D721Med (cell line): ENCODE data around the gene CD34.

Experiments
- DNase-seq: peaks from one replicate; pipeline ENCODE4 v3.0.0; 2011; ENCODE audit warnings: low spot score; ENCODE audit not compliant: insufficient read length
- FAIRE-seq: peaks from 2 replicates; lab custom pipeline; 2011; peaks lifted over from hg19 to GRCh38; lab: Jason Lieb, UNC
- TF ChIP-seq, protein P1 (sequence below): IDR thresholded peaks from 2 replicates; pipeline ENCODE4 v1.5.1; 2012; ENCODE audit warnings: mild to moderate bottlenecking, control low read depth; ENCODE audit not compliant: insufficient read depth; ENCODE audit errors: missing control alignments

Gene CD34

DNA sequence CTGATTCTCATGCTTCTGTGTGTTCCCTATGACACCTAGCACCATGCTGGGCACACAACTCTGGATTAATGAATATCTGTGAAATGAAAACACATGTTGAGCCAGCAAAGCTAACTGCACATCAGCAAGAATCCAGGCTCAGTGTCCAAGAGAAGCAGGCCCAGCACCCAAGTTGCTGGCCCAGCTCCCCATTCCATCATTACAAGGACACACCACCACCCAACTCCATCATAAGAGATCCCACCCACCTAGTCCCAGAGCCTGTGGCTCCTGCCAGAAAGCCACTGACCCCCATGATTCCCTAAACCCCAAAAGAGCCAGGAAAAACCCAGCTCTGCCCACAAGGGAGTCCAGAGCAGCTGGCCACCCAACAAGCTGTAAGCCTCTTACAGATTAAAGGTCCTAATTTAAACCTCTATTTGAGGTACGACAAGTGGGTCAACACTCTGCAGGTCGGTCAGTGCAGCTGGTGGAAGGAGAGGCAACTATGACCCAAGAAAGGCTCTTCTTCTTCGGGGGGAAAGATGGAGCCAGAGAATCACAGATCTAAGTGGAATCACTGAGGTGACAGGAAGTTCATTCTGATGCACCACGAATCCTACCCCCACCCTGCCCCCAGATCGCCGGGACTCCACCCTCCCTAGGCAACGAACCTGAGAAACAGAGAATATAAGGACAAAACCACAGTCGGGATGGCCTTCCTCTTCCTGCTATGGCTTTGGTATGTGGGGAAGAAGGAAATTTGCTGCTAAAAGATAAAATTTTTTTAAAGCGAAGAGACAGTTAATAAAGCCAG is 58.2 kb downstream of the CD34 start:
- DNase-seq (no peak), FAIRE-seq (no peak)

GRCh38 chr1:207851696-207852095 is 59.2 kb downstream of the CD34 start:
- DNase-seq (no peak), FAIRE-seq (no peak)
- TF ChIP-seq, protein P1, sequence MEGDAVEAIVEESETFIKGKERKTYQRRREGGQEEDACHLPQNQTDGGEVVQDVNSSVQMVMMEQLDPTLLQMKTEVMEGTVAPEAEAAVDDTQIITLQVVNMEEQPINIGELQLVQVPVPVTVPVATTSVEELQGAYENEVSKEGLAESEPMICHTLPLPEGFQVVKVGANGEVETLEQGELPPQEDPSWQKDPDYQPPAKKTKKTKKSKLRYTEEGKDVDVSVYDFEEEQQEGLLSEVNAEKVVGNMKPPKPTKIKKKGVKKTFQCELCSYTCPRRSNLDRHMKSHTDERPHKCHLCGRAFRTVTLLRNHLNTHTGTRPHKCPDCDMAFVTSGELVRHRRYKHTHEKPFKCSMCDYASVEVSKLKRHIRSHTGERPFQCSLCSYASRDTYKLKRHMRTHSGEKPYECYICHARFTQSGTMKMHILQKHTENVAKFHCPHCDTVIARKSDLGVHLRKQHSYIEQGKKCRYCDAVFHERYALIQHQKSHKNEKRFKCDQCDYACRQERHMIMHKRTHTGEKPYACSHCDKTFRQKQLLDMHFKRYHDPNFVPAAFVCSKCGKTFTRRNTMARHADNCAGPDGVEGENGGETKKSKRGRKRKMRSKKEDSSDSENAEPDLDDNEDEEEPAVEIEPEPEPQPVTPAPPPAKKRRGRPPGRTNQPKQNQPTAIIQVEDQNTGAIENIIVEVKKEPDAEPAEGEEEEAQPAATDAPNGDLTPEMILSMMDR: no peak

More for the DNA sequence above, 58.2 kb downstream of the CD34 start:
- TF ChIP-seq, protein P1: no peak

GRCh38 chr1:207850621-207851407 is 60.1 kb downstream of the CD34 start:
- FAIRE-seq (no peak), DNase-seq (no peak)
- TF ChIP-seq, protein P1: no peak

- TF ChIP-seq, protein P1: no peak
- FAIRE-seq: no peak
These were observed 61.3 kb downstream of the CD34 start for GRCh38 chr1:207849646-207850045.

GRCh38 chr1:207849016-207849415 is 61.9 kb downstream of the CD34 start:
- TF ChIP-seq, protein P1: no peak
- DNase-seq (no peak), FAIRE-seq (no peak)

More at GRCh38 chr1:207849646-207850045, 61.3 kb downstream of the CD34 start:
- no peak for DNase-seq

DNA sequence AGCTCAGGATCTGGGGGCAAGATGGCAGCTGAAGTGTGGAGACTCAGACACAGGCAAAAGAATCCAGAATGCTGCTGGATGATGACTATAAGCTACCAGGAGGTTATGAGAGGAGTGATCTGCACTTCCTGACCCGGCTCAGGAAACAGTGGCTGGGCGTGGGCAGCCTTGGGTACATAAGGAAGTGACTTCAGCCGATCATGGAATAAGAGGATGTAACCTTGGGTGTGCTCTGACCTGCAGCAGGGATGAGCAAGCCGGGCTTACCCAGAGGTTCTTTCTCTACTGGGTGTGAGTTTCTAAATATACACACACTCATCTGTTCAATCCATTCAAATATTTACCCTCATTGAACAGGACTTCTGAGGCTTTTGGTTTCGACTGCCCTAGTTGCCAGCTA is 62.7 kb downstream of the CD34 start:
- TF ChIP-seq, protein P1: no peak
- FAIRE-seq: no peak
- no peak for DNase-seq

DNA sequence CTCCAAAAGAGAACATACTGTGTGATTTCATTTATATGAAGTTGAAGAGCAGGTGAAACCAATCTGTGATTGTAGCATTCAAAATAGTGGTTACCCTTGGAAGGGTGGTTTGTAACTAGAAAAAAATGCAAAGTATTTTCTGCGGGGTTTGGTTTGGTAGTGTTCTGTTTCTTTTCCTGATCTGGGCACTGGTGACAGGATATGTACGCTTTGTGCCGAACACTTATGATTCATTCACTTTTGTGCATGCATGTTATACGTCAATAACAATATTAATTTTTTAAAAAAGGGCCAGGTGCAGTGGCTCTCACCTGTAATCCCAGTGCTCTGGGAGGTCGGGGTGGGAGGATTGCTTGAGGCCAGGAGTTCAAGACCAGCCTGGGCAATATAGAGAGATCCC is 63.8 kb downstream of the CD34 start:
- FAIRE-seq: no peak
- no peak for DNase-seq
- TF ChIP-seq, protein P1: no peak
